ENCODE results near the gene DNAJB4. TPM values are rescaled to one million over a fixed set of nuclear protein-coding genes. Genes with fewer than 3 reads are reported as not detected.
A peak's percentile ranks its signal among the peaks of the same experiment; 100 is the strongest.
"Not testable (repeated sequence)": the region's sequence is repeated elsewhere in the genome, so short reads cannot be mapped to it uniquely, and the experiment has no call there.

Gene DNAJB4
- total and polyA plus RNA-seq, 2 experiments from 2014 or later = 40.2 to 46.2 TPM

DNA sequence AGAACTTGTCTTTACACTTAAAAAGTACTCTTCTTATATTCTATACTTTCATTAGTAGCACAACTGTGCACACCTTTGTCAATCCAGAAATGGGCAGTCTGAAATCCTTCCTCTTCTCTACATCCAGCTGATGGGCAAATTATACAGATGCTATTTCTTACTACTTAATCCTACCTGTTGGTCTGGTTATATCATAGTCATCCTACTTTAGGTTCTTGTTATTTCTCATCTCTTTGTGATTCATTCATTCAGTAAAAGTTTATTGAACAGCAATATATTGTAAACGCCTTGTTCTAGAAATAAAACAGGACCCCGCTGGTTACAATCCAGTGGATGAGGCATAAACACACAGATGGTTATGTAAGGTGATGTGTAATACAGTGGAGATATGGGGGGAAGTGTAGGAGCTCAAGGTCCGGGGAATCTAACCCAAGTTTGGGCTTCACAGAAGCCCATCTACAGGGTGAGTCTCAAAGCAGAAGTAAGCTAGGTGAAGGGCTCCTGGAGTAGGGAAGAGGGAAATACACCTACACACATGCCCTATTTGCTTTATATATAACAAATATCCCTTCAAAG lies 14.0 kb upstream of the DNAJB4 start:
- H3K9me3 ChIP-seq (ENCODE audit: low read depth) = no peaks in the 10 kb centered on the region
- H3K36me3 ChIP-seq = peaks cover 3% of the 10 kb centered on the region
- H3K4me3 ChIP-seq = no peak overlapping the region
- peaks cover 7% of the 10 kb centered on the region for H3K4me1 ChIP-seq (ENCODE audit: low read depth)
- no peaks in the 10 kb centered on the region for H3K27me3 ChIP-seq
- TF ChIP-seq, protein P1, sequence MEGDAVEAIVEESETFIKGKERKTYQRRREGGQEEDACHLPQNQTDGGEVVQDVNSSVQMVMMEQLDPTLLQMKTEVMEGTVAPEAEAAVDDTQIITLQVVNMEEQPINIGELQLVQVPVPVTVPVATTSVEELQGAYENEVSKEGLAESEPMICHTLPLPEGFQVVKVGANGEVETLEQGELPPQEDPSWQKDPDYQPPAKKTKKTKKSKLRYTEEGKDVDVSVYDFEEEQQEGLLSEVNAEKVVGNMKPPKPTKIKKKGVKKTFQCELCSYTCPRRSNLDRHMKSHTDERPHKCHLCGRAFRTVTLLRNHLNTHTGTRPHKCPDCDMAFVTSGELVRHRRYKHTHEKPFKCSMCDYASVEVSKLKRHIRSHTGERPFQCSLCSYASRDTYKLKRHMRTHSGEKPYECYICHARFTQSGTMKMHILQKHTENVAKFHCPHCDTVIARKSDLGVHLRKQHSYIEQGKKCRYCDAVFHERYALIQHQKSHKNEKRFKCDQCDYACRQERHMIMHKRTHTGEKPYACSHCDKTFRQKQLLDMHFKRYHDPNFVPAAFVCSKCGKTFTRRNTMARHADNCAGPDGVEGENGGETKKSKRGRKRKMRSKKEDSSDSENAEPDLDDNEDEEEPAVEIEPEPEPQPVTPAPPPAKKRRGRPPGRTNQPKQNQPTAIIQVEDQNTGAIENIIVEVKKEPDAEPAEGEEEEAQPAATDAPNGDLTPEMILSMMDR (IDR thresholded peaks at IDR 0.05; ENCODE audit: low read depth, low read length) = no peak
- no peak for DNase-seq (ENCODE audit: low read depth in 1 of 2, low spot score in 1 of 2)
- no peak overlapping the region for H3K27ac ChIP-seq

DNA sequence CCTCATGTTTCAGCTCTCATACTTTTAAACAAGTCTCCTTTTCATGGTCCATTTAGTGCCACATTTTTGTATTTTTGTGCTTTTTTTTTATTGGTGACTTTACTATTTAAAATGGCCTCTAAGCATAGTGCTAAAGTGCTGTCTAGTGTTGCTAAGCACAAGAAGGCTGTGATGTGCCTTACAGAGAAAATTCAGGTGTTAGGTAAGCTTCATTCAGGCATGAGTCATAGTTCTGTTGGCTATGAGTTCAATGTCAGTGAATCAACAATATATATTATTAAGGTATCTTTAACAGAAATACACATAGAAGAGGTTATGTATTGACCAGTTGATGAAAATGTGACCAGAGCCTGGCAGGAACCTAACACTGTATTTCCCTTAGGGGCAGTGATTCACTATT lies 13.1 kb upstream of the DNAJB4 start:
- no peak for DNase-seq (ENCODE audit: low read depth in 1 of 2, low spot score in 1 of 2)
- H3K27ac ChIP-seq = no peak overlapping the region
- H3K36me3 ChIP-seq = peaks cover 3% of the 10 kb centered on the region
- no peak overlapping the region for H3K4me3 ChIP-seq
- H3K27me3 ChIP-seq = no peaks in the 10 kb centered on the region
- TF ChIP-seq, protein P1 (IDR thresholded peaks at IDR 0.05; ENCODE audit: low read depth, low read length) = no peak
- H3K4me1 ChIP-seq (ENCODE audit: low read depth) = peaks cover 7% of the 10 kb centered on the region
- H3K9me3 ChIP-seq (ENCODE audit: low read depth) = no peaks in the 10 kb centered on the region

DNA sequence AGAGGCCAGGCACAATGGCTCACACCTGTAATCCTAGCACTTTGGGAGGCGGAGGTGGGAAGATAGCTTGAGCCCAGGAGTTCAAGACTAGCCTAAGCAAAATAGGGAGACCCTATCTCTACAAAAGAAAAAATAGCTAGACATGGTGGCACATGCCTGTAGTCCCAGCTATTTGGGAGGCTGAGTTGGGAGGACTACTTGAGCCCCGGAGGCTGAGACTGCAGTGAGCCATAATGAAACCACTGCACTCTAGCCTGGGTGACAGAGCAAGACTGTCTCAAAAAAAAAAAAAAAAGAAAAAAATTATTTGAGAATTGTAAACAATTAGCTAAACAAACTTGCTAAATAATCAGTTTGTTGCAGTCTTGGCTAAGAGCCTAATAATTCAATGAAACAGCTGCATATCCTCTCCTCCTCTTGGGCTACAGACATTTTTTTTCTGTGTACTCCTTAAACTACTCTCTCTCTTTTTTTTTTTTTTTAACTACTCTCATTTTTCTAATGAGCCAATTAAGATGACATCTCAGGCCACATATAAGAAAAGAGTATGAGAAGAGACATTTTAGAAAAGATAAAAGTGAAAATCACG lies 10.5 kb upstream of the DNAJB4 start:
- Histone ChIP-seq H3K36me3 (peaks cover 3% of the 10 kb centered on the region), H3K27me3 (no peaks in the 10 kb centered on the region), H3K4me3 (no peak overlapping the region), H3K27ac (no peak overlapping the region), H3K4me1 (ENCODE audit: low read depth) (no peaks in the 10 kb centered on the region), H3K9me3 (ENCODE audit: low read depth) (no peaks in the 10 kb centered on the region)
- TF ChIP-seq, protein P1 (IDR thresholded peaks at IDR 0.05; ENCODE audit: low read depth, low read length) = no peak
- no peak for DNase-seq (ENCODE audit: low read depth in 1 of 2, low spot score in 1 of 2)

DNA sequence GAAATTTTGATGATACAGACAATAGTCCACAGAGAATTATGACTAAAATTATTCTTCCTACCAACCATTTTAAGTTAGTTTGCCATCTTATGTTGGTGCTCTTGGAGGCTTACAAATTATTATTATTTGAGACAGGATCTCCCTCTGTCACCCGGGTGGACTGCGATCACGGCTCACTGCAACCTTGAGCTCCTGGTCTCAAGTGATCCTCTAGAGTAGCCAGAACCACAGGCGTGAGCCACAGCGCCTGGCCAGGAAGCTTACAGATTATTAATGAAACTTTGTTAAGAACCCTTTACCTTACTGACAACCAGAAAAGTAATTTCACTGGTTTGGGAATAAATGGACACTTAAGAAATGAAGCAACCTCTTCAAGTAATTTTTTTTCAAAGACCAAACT lies 8.0 kb upstream of the DNAJB4 start:
- no peaks in the 10 kb centered on the region for H3K4me1 ChIP-seq (ENCODE audit: low read depth)
- no peaks in the 10 kb centered on the region for H3K9me3 ChIP-seq (ENCODE audit: low read depth)
- DNase-seq (ENCODE audit: low read depth in 1 of 2, low spot score in 1 of 2) = no peak
- H3K4me3 ChIP-seq = no peak overlapping the region
- H3K27ac ChIP-seq = no peak overlapping the region
- TF ChIP-seq, protein P1 (IDR thresholded peaks at IDR 0.05; ENCODE audit: low read depth, low read length) = no peak
- no peaks in the 10 kb centered on the region for H3K27me3 ChIP-seq
- H3K36me3 ChIP-seq = peaks cover 3% of the 10 kb centered on the region

DNA sequence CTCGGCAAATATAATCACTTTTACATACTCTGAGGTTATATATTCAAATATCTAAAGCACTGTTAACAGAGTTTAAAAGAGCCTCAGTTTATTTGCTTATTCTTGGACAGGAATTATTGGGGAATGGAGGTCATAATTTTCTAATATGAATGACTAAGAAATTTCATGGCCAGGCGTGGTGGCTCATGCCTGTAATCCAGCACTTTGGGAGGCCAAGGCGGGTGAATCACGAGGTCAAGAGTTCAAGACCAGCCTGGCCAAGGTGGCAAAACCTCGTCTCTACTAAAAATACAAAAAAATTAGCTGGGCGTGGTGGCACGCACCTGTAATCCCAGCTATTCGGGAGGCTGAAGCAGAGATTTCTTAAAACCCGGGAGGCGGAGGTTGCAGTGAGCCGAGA lies 4.2 kb upstream of the DNAJB4 start:
- H3K36me3 ChIP-seq; DNase-seq (ENCODE audit: low read depth in 1 of 2, low spot score in 1 of 2); H3K27me3 ChIP-seq; H3K9me3 ChIP-seq (ENCODE audit: low read depth); H3K4me3 ChIP-seq; H3K27ac ChIP-seq: not testable (repeated sequence)
- peaks cover 10% of the 10 kb centered on the region for H3K4me1 ChIP-seq (ENCODE audit: low read depth)

DNA sequence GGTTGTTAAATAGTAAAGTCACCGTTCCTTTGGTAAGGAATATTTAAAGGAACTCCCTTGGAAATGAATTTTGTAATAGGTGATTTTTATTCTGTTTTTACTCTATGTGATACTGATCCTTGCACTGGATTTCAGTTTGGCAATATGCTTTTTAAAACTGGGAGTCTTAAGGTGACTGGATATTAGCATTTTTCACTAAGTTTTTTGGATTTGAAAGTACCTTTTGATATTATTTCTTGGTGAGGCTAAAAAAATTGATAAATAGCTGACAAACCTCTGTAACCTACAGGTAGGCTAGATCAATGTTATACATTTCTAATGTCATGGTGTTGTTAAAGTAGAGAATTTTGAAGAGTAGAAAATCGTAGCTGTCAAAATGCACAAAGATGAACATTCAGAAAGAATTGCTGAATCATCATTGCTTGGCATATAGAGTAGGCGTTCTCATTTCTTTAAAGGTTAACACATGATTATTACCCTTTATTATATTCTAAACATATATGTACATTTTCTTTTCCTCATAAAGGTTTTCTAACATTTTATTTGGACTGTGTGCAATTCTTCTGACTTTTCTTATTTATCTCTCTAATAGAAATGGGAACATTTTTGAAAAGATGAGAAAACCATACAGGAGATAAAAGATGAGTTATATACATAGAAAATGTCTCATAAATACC lies 1.5 kb upstream of the DNAJB4 start:
- DNase-seq (ENCODE audit: low read depth in 1 of 2, low spot score in 1 of 2) = peak in 1 of 2 donors; percentile 30
- TF ChIP-seq, protein P1 (IDR thresholded peaks at IDR 0.05; ENCODE audit: low read depth, low read length) = no peak
- H3K36me3 ChIP-seq = no peaks in the 10 kb centered on the region
- H3K27ac ChIP-seq = peak overlapping the region; percentile 99
- H3K9me3 ChIP-seq (ENCODE audit: low read depth) = no peaks in the 10 kb centered on the region
- peaks cover 20% of the 10 kb centered on the region for H3K4me1 ChIP-seq (ENCODE audit: low read depth)
- H3K4me3 ChIP-seq = peak overlapping the region; percentile 87
- no peaks in the 10 kb centered on the region for H3K27me3 ChIP-seq

Measured in cardiac muscle cell (in vitro differentiated cells and primary cell).